HG03571 (cell line): ENCODE measurements around the gene CDKN1A.
"Not testable (repeated sequence)": the region's sequence is repeated elsewhere in the genome, so short reads cannot be mapped to it uniquely, and the experiment has no call there.

Experiments
- ATAC-seq: cut with Tn5 transposase; IDR thresholded peaks from one replicate; pipeline ENCODE4 v1.9.1; 2021; ENCODE audit not compliant: unreplicated experiment

Gene CDKN1A

DNA sequence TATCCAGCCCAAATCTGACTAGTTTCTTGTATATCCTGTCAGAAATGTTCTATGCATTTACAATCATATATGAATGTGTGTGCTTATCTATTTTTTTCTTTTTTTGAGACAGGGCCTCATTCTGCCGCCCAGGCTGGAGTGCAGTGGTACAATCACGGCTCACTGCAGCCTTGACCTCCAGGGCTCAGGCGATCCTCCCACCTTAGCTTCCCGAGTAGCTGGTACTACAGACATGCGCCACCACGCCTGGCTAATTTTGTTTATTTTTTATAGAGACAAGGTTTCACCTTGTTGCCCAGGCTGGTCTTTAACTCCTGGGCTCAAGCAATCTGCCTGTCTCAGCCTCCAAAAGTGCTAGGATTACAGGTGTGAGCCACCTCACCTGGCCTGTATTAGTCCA is 16.1 kb downstream of the CDKN1A start:
- no peak for ATAC-seq

DNA sequence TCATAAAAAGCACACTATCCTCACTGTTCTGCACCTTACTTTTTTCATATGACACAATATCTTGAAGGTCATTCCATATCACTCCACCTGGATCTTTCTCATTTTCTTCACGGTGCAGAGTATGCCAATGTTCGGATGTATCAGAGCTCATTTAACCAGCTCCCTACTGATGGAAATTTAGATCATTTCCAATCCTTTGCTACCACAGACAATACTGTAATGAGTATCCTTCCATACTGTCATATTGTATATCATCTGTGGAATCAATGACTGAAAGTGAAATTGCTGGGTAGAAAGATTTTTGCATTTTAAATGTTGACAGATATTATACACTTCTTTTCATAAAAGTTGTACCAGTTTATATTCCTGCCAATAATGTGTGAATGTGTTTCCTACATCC is 16.9 kb downstream of the CDKN1A start:
- ATAC-seq: no peak

DNA sequence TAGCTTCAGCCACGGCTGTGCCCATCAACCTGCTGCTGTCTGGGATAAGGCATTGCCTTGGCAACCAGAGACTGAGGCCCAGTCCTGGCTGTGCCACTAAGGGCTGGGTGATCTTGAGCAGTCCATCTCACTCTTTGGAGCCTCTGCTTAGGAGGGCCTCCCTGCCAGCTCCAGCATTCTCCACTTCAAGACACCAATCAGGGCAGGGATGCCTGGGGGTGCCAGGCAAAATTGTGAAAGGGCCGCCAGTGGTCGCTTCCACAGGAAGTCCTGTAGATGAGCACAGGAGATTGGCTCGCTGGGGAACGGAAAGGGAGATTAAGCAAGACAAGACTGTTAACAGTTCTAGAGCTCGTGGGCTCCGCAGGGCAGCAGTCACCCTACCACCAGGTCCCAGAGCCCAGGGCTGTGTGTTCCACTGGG is 19.0 kb downstream of the CDKN1A start, which contains the start of gene RAB44:
Gene RAB44 (plus strand): TSS at position 346 of the 423 bp plus-strand sequence. CDS start 6,410 bp downstream, outside the sequence.
- no peak for ATAC-seq

DNA sequence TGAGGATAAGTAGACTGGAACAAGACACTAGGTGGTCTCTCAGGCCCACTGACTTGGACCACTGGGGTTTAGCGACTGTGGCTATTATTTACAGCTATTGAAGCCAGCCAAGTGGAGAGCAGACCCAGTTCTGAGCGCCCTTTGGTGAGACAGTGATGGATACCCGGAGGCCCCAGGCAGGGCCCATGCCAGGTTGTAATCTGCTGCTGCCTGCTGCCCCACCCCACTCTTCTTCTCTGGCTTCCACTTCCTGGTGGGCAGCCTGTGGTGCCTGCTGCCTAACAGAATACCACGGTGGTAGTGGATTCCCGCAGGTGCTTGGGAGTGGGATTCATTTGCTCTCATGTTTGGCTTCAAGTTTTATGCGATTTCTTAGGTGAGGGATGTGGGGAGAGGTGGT is 19.7 kb downstream of the CDKN1A start:
- no peak for ATAC-seq

DNA sequence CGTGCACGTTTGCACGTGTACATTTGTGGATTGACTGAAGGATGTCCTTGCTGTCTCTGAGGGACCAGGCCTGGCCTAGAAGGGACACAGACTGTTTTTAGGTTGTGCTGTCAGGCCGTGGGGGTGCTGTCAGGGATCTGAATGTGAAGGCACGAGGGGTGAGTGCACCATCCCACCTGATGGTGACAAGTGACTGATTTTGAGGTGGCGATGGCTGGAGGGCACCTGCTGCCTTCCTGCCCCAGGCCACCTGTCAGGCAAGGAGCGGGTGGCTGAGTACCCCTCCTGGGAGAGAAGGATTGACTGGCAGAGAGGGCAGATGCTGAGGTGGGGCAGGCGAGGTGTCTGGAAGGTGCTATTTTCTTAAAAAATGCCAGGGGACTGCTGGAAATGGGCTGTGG is 20.4 kb downstream of the CDKN1A start:
- ATAC-seq: no peak

DNA sequence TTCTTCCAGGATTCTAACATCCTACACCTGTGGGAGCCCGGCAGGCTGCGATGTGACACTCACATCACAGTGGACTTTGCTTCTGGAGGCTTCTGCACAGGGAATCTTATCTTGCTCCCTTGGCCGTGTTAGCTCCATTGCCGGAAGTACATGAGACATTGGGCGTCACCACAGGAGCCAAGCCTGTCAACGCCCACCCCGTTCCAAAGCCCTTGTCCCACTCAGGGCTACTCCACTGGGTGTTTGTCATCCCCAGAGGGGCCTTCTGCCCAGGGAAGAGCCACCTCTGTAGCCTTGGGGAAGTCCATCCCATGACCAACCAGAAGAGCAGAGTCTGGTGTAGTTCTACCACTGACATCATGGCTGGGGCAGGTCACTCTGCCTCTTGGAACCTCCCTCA is 20.8 kb downstream of the CDKN1A start:
- ATAC-seq: no peak

DNA sequence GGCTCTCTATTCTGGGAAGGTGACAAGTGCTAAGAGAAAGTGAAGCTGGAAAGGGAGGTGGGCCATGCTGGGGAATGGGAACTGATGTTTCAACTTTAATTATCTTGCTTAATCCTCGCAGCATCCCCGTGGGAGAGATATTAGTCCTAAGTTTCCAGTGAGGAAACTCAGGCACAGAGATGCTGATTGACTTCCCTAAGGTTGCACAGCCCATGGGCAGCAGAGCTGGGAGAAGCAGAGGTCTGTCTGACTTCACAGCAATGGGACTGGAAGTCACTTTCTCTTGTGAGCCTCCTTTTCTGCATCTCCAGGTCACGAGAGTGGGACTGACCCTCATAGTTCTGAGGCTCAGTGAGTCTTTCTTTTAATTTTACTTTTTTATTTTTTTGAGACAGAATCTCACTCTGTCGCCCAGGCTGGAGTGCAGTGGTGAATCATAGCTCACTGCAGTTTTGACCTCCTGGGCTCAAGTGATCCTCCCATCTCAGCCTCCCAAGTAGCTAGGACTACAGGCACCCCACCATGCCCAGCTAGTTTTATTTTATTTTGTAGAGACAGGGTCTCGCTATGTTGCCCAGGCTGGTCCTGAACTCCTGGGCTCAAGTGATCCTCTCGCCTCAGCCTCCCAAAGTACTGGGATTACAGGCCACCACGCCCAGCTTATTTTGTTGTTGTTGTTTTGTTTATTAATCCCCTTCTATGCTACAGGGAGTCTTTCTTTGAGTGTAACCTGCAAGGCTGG is 21.7 kb downstream of the CDKN1A start:
- no peak for ATAC-seq

DNA sequence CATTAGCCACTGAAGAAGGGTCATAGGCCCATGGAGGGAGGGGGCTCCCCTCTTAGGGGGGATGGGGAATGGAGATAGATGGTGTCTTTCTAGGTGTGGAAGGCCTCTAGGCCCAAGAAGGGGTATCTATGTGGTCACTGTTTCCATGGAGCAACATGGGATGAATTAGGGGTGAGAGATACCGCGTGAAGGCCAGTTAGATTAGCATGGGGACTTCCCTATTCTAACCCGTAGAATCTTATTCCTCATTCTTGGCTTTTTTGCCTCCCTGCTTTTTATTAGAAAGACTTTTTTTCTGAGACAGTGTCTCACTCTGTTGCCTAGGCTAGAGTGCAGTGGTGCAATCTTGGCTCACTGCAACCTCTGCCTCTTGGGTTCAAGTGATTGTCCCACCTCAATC is 22.3 kb downstream of the CDKN1A start:
- ATAC-seq: no peak

DNA sequence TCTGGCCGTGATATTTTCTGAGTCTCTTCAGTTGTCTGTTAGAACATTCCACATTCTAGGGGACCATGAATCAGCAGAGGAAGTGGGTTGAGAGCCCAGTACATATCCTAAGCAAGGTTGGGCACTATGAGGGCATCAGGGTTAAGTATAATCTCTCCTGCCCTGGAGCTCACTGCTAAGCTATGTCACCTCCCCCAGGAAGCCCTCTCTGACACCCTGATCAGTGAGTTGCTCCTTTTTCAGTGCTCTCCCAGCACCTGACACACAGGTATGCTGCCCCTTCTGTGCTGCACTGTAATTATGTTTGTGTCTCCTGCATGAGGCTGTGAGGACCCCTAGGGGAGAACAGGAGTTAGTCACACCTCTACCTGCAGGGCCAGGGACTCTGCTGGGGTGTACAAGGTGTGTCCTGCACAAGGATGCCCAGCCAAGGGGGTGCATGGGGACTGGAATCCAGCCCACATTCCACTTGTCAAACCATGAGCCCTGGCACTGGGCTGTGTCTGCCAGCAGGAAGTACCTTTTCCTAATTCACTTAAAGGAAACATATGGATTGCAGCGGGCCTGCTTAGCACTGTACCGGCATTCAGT is 23.0 kb downstream of the CDKN1A start:
- no peak for ATAC-seq

DNA sequence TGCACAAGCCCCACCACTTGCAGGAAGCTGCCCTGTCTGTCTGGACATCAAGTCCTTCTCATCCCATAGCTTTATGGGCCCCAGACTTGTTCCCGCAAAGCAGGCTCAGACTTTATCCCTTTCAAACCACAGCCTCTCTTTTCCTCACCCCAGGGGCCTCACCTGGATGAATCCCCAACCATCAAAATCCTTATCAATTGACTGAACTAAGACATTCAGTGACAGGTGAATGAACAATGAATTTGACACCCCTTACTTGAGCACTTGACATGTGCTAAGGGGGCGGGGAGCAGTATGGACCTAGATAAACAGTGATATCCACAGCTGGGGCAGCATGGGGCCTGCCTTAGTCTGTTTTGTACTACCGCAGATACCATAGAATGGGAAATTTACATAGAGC is 24.1 kb downstream of the CDKN1A start:
- ATAC-seq: no peak

DNA sequence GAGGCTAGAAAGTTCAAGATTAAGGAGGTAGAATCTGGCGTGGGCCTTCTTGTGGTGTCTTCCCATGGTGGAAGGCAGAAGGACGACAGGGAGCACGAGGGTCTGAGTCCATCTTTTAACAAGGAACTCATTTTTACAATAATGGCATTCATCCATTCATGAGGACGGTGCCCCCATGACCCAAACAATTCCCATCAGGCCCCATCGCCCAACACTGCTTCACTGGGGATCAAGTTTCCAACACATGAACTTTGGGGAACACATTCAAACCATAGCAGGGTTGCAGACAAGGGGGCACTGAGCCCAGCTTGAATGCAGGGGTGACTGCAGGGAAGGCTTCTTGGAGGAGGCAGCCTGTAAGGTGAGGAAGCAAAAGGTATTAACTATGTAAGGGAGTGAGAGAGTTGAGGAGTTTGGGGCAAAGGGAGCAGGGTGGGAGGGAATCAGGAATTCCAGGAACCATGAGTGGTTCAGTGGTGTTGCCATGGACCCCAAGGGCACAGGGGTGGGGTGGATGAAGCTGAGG is 24.6 kb downstream of the CDKN1A start:
- no peak for ATAC-seq

DNA sequence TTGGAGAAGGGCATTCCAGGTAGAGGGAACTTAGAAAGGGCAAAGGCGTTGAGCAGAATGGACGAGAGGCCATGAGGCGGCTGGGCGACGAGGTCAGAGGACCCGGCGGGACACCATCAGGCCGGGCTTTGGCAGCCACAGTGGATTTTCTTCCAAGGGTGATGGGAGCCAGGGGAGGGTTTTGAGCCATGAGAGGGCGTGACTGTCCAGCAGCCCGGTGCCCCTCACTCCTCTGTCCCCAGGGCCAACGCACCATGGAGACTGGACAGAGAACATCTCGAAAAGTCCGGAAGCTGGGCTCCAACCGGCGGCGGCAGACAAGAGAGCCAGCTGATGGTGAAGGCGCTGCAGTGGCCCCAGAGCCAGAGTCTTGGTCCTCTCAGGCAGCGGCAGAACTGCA is 25.5 kb downstream of the CDKN1A start:
- no peak for ATAC-seq

DNA sequence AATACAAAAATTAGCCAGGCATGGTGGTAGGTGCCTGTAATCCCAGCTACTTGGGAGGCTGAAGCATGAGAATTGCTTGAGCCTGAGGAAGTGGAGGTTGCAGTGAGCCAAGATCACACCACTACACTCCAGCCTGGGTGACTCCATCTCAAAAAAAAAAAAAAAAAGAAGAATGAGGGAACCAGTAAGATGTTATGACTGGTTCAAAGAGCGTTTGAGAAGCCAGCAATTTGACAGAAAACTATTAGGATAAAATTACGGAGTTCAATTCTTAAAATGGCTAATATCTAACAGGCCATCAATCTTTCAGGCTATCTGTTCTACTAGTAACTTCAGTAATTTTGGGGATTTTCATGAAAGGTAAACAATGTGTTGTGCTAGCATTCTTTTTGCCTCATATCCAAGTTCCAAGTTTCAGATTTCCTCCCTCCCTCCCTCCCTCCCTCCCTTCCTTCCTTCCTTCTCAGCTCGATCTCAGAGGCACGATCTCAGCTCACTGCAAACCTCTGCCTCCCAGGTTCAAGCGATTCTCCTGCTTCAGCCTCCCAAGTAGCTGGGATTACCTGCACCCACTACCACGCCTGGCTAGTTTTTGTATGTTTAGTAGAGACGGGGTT is 26.6 kb downstream of the CDKN1A start:
- ATAC-seq: not testable (repeated sequence)

DNA sequence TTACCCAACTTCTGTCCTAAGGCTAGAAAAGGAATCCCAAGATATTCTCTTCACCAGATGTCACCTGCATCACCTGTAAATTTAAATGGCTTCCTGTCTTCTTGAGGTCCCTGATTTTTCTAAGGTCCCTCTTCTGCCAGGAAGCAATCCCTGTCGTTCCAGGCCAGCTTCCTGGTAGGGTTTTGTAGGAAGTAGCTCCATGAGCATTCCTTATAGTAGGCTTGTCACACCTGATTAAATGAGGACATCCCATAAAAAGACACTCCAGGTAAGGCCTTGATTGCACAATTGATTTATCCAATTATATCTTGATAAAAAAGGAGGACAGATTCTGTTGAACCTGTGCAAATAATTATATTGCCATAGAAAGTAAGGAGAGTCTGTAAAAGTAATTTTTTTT is 27.8 kb downstream of the CDKN1A start:
- no peak for ATAC-seq

DNA sequence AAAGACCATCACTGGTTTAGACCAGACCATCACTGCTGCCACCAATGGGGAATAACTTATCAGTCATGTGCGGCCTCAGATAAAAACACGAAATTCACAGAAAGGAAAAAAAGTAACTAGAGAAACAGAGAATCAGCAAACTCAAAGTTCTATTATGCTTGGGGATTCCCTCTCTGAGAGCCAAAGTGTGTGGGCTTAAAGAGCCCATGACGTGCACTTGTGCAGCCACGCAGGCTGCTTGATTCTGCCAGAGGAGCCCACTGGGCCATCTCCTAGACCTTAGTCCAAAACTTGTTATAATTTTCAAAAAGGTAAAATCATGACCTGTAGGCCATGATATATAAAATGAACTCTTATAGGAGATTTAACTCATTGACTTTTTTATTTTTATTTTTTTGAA is 34.3 kb downstream of the CDKN1A start:
- no peak for ATAC-seq

DNA sequence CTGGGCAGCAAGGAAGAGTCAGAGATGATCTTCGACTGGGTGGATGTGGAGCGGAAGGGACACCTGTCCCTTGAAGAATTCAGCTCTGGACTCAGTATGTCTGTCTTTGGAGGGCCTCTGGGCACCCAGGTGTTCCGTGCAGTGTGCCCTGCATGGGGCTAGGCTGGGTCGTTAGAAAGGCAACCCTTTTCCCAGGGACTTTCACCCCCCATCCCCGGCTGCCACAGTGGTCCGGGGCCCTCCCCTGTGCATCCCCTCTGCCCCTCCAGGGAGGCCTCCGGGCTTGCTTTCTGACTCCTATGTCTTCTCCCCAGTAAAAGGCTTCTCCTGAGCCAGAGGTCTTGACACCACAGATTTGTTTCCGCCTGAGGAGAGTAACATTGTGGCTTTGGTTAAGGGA is 35.3 kb downstream of the CDKN1A start:
- no peak for ATAC-seq

DNA sequence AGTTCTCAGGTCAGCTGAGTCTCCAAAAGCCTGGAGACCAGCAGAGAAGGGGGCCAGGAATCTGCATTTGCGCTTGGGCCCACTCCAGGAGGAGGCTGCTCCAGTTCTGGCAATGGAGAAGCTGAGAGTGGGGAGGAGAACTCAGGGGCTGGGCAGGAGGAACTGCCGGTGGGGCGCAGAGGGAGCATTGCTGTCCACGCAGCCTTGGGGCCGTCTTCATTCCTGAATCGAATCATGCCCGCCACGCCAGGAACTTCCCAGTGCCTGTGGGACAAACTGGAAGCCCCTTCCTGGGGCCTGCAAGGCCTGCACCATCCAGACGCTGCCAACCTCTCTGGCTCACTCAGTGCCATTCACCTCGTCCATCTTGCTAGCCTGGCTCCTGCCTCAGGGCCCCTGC is 36.0 kb downstream of the CDKN1A start:
- no peak for ATAC-seq

DNA sequence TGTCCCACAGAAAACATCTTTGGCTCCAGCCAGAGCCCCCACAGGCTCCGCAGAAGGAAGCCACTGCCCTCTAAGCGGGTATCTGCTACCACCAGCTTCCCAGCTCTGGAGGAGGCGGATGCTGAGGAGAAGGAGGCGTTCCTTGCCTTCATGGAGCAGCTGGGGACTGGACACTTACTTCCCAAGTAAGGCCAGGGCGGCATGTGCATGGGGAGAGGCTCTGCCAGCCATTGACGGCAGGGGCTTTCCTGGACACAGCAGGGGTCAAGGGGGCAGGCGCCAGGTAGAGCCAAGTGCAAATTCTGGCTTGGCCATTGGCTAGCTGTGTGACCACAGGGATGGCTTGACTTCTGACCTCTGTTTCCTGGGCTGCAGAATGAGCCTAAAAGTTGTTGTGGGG is 37.0 kb downstream of the CDKN1A start:
- ATAC-seq: no peak

DNA sequence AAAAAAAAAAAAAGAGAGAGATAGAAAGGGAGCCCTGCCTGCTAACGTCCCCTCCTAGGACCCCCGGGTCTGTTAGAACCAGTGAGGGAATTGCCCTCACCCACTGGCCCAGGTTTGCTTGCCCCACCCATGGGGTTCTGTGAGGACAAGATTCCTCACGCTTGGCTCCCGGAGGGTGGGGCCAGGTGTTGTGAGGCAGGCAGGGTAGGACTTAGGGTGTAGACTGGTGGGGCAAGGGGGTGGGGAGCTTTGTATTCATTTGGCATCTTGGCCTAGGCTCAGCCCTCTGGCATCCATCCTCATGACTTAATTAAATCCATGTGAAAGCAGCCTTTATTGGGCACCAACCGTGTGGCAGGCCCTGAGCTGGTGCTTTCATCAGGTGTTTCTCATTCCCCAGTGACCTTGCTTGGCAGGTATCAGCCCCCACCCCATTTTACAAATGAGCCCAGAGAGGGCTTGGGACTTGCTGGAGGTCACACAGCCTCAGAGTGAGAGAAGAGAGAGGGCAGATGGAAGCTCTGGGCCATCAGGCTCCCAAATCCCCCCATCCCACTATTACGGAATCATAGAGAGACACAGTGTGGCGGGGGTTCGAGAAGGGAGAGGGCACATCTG is 38.1 kb downstream of the CDKN1A start:
- no peak for ATAC-seq

DNA sequence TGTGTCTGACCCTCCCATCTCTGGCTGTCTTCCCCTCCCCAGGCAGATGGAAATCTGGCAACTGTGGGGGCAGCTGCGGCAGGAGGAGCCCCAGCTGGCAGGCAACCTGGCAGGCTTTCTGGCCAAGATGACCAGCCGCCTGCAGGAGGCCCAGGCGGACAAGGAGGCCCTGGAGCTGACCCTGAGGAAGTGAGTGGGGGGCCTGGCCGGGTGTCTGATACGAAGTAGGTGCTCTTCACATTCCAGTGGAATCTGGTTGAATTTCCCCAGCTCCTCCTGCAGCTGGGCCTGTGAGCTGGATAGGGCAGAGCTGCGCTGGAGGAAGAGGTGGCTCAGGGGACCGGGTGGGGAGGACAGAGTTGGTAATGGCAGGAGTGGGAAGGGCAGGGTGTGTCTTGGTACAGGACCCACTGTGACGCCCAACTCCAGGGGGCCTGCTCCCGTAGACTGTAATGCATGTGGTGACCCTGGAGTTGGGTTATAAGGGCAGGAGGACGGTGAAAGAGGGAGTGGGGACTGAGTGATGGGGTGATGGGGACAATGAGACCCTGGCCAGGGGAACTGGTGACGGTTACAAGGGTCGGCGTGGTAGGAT is 38.8 kb downstream of the CDKN1A start:
- ATAC-seq: no peak

DNA sequence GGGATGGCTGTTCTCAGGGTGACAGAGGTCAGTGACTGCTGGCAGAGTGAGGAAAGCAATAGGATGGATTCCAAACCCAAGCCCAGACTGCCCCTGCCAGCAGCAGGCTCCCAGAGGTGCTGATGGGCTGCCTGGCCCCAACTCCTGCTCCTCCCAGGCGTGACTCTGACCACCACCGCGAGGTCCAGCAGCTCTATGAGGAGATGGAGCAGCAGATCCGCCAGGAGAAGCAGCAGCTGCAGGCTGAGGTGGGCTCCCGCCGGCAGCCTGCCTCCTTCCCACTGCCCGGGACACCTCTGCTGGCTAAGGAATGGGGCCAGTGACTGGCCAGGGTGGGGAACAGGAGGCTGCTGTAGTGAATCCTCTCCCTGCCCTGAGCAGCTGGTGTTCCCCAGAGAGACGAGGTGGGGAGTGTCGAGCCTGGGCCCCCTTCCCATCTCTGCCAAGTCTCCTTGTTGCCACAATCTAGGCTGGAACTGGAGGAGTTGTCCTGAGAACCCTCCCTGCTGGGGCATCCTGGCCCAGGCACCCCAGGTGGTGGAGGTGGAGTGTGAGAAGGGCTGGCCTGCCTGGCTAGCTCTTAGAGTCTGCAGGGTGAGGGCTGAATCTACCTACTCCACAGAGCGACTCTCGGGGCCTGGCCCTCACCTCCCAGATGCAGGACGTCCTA is 39.5 kb downstream of the CDKN1A start:
- ATAC-seq: no peak
